Liver (tissue), 9 donors: Measurements from ENCODE around the gene XPR1. TPM values are rescaled to one million over a fixed set of nuclear protein-coding genes. Genes with fewer than 3 reads are reported as not detected.

Source experiments
- DNase-seq: peaks from one replicate; pipeline ENCODE4 v3.0.0-alpha.2; 2017; ENCODE audit warnings: low spot score
- H3K27ac ChIP-seq, 2 donors: one replicate each; pipeline ENCODE4 v1.7.0; 2013; ENCODE audit warnings: inconsistent platforms in 2 of 2, low read length in 2 of 2, control low read depth in 1 of 2, low read depth in 1 of 2, mild to moderate bottlenecking in 1 of 2
- H3K27me3 ChIP-seq, 4 donors: one replicate each; pipeline versions ENCODE4 v1.6.1 to v1.7.0; 2013; ENCODE audit warnings: low read length in 3 of 4, inconsistent platforms in 1 of 4, mild to moderate bottlenecking in 1 of 4, moderate library complexity in 1 of 4; ENCODE audit not compliant: control insufficient read depth in 4 of 4, insufficient read depth in 4 of 4
- H3K36me3 ChIP-seq, 4 donors: one replicate each; pipeline versions ENCODE4 v1.6.1 to v1.7.0; 2013; ENCODE audit warnings: low read length in 3 of 4, mild to moderate bottlenecking in 3 of 4, low read depth in 1 of 4, moderate library complexity in 1 of 4; ENCODE audit not compliant: control insufficient read depth in 4 of 4, insufficient read depth in 3 of 4
- H3K4me1 ChIP-seq, 4 donors: one replicate each; pipeline versions ENCODE4 v1.6.1 to v1.7.0; 2013; ENCODE audit warnings: low read length in 3 of 4, mild to moderate bottlenecking in 3 of 4, moderate library complexity in 1 of 4; ENCODE audit not compliant: control insufficient read depth in 4 of 4, insufficient read depth in 4 of 4
- H3K4me3 ChIP-seq, 3 donors: one replicate each; pipeline versions ENCODE4 v1.6.1 to v1.7.0; 2013; ENCODE audit warnings: low read length in 3 of 3, control low read depth in 1 of 3, low read depth in 1 of 3, mild to moderate bottlenecking in 1 of 3
- H3K9ac ChIP-seq, 2 donors: one replicate each; pipeline ENCODE4 v1.7.0; 2013; ENCODE audit warnings: low read length in 2 of 2, mild to moderate bottlenecking in 2 of 2, moderate library complexity in 2 of 2, control low read depth in 1 of 2, low read depth in 1 of 2
- H3K9me3 ChIP-seq, 4 donors: one replicate each; pipeline versions ENCODE4 v1.6.1 to v1.7.0; 2013; ENCODE audit warnings: low read length in 3 of 4; ENCODE audit not compliant: control insufficient read depth in 4 of 4
- EGR1 ChIP-seq, 2 donors: IDR thresholded peaks; 2 replicates each; pipeline ENCODE4 v1.6.1; 2016 to 2018; ENCODE audit warnings: antibody characterized with exemption in 2 of 2, low read depth in 2 of 2
- FOXA1 ChIP-seq: IDR thresholded peaks from 2 replicates; pipeline ENCODE4 v1.6.1; 2016; ENCODE audit warnings: antibody characterized with exemption
- FOXA2 ChIP-seq: IDR thresholded peaks from 2 replicates; pipeline ENCODE4 v1.6.1; 2016; ENCODE audit warnings: antibody characterized with exemption
- GABPA ChIP-seq, 2 donors: IDR thresholded peaks in 1 of 2; conservative IDR thresholded peaks in 1 of 2; 2 replicates each; pipeline ENCODE4 v1.6.1; 2016; ENCODE audit warnings: antibody characterized with exemption in 2 of 2, mild to moderate bottlenecking in 1 of 2, moderate library complexity in 1 of 2
- HNF4A ChIP-seq, 2 donors: conservative IDR thresholded peaks; 2 replicates each; pipeline ENCODE4 v1.6.1; 2016; ENCODE audit warnings: antibody characterized with exemption in 2 of 2, mild to moderate bottlenecking in 2 of 2
- NR2F2 ChIP-seq: IDR thresholded peaks from 2 replicates; pipeline ENCODE4 v1.6.1; 2016; ENCODE audit warnings: antibody characterized with exemption
- RAD21 ChIP-seq, 2 donors: IDR thresholded peaks; 2 replicates each; pipeline ENCODE4 v1.6.1; 2016; ENCODE audit warnings: antibody characterized with exemption in 2 of 2, mild to moderate bottlenecking in 2 of 2
- RXRA ChIP-seq, 2 donors: IDR thresholded peaks; 2 replicates each; pipeline ENCODE4 v1.6.1; 2017 to 2018; ENCODE audit warnings: antibody characterized with exemption in 2 of 2, mild to moderate bottlenecking in 1 of 2
- SP1 ChIP-seq: IDR thresholded peaks from 2 replicates; pipeline ENCODE4 v1.6.1; 2018; ENCODE audit warnings: antibody characterized with exemption, mild to moderate bottlenecking
- TAF1 ChIP-seq: conservative IDR thresholded peaks from 2 replicates; pipeline ENCODE4 v1.6.1; 2016; ENCODE audit warnings: antibody characterized with exemption, mild to moderate bottlenecking
- YY1 ChIP-seq: IDR thresholded peaks from 2 replicates; pipeline ENCODE4 v1.6.1; 2016; ENCODE audit warnings: antibody characterized with exemption, mild to moderate bottlenecking
- WGBS: extraction: QIAGEN DNeasy Blood & Tissue Kit; methylation state at CpG from one replicate; pipeline ENCODE4 v1.1.7; 2013; 5-methylcytosine and 5-hydroxymethylcytosine counted together
- polyA plus RNA-seq, 2 donors: library from polyadenylated mRNA; stranded (reverse) in 1 of 2; unstranded in 1 of 2; fragments of 200-250 nt in 1 of 2; fragments of >200 nt in 1 of 2; fragmentation: Nextera tagmentation in 1 of 2; extraction: Ambion mirVana in 1 of 2; gene quantifications; one replicate each; pipeline versions ENCODE4 v1.2.1 to v1.2.3, GENCODE V29; 2013 to 2015
- total RNA-seq, 2 donors: library from RNA; depleted of rRNA; stranded (reverse); fragments of >200 nt; gene quantifications; one replicate each; pipeline ENCODE4 v1.2.3, GENCODE V29; 2014
- TF ChIP-seq, protein P1 (sequence below): IDR thresholded peaks from 2 replicates; pipeline ENCODE4 v1.6.1; 2016; ENCODE audit warnings: antibody characterized with exemption, mild to moderate bottlenecking
- TF ChIP-seq, protein P2 (sequence below): fragments of 150-350 bp; IDR thresholded peaks from 2 replicates; pipeline ENCODE4 v1.5.1; 2017; ENCODE audit warnings: improper control_type of control experiment, low read depth, low read length; ENCODE audit not compliant: missing input control
- TF ChIP-seq, protein P3 (sequence below): IDR thresholded peaks from 2 replicates; pipeline ENCODE4 v1.6.1; 2016; ENCODE audit warnings: antibody characterized with exemption
- TF ChIP-seq, protein P4 (sequence below): IDR thresholded peaks from 2 replicates; pipeline ENCODE4 v1.6.1; 2016; ENCODE audit warnings: antibody characterized with exemption
- donor health status: healthy.
- donor health status: healthy.
- donor health status: healthy.
- donor health status: healthy.
- donor health status: healthy.

Gene XPR1
- total and polyA plus RNA-seq, 4 donors, result 1.8 to 14.3 (median 5.9) TPM

DNA sequence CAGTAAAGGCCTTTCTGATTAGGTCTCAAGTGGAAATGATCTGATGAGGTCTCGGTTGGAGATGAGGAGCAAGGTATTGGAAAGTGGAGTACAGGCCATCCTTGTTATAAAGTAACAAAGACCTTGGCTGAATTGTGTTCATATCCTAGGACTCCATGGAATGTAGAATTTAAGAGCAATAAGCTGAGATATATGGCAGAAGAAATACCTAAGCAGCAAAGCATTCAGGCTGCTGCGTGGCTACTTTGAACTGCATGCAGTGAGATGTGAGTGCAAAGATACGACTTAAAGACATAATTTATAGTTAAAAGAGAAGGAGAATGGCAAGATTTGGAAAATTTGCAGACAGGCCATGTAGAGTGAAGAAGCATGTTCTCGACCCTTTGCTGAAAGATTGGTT, 11.2 kb upstream of the XPR1 start:
- no peaks in the 10 kb centered on the region for H3K9me3 ChIP-seq
- H3K27me3 ChIP-seq, result no peaks in the 10 kb centered on the region
- H3K27ac ChIP-seq, result no peak overlapping the region
- H3K36me3 ChIP-seq, result no peaks in the 10 kb centered on the region
- DNase-seq, result no peak
- H3K4me1 ChIP-seq, result no peaks in the 10 kb centered on the region
- no peak overlapping the region for H3K4me3 ChIP-seq
- TF ChIP-seq YY1 (no peak), NR2F2 (no peak), TAF1 (no peak), FOXA2 (no peak), HNF4A (conservative IDR thresholded peaks at IDR 0.05) (no peak), RXRA (IDR thresholded peaks at IDR 0.05) (no peak), EGR1 (IDR thresholded peaks at IDR 0.05; ENCODE audit: low read depth in 2 of 2) (no peak), RAD21 (IDR thresholded peaks at IDR 0.05) (no peak), FOXA1 (no peak), GABPA (IDR thresholded peaks at IDR 0.05 in 1 of 2, conservative IDR thresholded peaks at IDR 0.05 in 1 of 2) (no peak), SP1 (no peak)
- TF ChIP-seq, protein P1, sequence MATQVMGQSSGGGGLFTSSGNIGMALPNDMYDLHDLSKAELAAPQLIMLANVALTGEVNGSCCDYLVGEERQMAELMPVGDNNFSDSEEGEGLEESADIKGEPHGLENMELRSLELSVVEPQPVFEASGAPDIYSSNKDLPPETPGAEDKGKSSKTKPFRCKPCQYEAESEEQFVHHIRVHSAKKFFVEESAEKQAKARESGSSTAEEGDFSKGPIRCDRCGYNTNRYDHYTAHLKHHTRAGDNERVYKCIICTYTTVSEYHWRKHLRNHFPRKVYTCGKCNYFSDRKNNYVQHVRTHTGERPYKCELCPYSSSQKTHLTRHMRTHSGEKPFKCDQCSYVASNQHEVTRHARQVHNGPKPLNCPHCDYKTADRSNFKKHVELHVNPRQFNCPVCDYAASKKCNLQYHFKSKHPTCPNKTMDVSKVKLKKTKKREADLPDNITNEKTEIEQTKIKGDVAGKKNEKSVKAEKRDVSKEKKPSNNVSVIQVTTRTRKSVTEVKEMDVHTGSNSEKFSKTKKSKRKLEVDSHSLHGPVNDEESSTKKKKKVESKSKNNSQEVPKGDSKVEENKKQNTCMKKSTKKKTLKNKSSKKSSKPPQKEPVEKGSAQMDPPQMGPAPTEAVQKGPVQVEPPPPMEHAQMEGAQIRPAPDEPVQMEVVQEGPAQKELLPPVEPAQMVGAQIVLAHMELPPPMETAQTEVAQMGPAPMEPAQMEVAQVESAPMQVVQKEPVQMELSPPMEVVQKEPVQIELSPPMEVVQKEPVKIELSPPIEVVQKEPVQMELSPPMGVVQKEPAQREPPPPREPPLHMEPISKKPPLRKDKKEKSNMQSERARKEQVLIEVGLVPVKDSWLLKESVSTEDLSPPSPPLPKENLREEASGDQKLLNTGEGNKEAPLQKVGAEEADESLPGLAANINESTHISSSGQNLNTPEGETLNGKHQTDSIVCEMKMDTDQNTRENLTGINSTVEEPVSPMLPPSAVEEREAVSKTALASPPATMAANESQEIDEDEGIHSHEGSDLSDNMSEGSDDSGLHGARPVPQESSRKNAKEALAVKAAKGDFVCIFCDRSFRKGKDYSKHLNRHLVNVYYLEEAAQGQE, result no peak
- TF ChIP-seq, protein P2, sequence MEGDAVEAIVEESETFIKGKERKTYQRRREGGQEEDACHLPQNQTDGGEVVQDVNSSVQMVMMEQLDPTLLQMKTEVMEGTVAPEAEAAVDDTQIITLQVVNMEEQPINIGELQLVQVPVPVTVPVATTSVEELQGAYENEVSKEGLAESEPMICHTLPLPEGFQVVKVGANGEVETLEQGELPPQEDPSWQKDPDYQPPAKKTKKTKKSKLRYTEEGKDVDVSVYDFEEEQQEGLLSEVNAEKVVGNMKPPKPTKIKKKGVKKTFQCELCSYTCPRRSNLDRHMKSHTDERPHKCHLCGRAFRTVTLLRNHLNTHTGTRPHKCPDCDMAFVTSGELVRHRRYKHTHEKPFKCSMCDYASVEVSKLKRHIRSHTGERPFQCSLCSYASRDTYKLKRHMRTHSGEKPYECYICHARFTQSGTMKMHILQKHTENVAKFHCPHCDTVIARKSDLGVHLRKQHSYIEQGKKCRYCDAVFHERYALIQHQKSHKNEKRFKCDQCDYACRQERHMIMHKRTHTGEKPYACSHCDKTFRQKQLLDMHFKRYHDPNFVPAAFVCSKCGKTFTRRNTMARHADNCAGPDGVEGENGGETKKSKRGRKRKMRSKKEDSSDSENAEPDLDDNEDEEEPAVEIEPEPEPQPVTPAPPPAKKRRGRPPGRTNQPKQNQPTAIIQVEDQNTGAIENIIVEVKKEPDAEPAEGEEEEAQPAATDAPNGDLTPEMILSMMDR, result no peak
- TF ChIP-seq, protein P3, sequence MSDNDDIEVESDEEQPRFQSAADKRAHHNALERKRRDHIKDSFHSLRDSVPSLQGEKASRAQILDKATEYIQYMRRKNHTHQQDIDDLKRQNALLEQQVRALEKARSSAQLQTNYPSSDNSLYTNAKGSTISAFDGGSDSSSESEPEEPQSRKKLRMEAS, result no peak
- TF ChIP-seq, protein P4, sequence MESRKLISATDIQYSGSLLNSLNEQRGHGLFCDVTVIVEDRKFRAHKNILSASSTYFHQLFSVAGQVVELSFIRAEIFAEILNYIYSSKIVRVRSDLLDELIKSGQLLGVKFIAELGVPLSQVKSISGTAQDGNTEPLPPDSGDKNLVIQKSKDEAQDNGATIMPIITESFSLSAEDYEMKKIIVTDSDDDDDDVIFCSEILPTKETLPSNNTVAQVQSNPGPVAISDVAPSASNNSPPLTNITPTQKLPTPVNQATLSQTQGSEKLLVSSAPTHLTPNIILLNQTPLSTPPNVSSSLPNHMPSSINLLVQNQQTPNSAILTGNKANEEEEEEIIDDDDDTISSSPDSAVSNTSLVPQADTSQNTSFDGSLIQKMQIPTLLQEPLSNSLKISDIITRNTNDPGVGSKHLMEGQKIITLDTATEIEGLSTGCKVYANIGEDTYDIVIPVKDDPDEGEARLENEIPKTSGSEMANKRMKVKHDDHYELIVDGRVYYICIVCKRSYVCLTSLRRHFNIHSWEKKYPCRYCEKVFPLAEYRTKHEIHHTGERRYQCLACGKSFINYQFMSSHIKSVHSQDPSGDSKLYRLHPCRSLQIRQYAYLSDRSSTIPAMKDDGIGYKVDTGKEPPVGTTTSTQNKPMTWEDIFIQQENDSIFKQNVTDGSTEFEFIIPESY, result no peak
- no peak overlapping the region for H3K9ac ChIP-seq
- WGBS, result 90% methylated on average over 4 of the region's 4 CpGs
